ENCODE results near the gene CALB2.

Gene CALB2

DNA sequence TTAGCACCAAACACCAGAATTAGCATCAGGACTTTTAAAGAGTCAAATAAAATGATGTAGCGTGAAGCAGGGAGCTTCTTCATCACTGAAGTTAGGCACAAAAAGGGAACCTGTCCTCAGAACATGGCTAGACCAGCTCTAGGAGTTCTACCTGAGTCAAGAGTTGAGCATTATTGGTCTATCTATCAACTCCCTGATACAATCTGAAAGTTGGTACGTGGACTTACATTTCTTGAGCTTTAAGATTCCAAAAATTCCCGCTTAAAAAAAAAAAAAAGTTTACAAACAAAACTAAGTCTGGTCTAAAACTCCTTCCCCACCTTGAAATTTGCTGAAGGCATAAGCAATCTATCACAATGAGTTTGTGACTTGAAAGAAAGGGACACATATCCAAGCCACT lies 71.1 kb downstream of the CALB2 start:
- no peak for DNase-seq

DNA sequence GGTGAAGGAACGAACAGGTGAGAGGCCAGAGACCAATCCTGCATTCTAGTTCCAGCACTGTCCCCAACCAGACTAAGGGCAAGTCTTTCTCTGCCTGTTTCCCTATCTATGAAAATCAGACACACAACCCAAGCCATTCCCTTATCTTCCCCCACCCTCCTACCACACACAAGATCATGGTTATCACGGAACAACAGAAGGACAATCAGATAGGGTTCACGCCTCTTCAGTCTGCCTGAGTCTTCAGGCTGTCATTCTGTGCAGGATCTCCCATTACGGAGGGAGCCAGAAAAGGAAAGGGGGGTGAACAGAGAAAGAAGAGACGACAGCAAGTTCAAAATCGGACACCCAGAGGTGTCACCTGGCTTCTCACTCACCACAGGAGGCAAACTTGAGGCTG lies 72.2 kb downstream of the CALB2 start:
- DNase-seq = no peak

DNA sequence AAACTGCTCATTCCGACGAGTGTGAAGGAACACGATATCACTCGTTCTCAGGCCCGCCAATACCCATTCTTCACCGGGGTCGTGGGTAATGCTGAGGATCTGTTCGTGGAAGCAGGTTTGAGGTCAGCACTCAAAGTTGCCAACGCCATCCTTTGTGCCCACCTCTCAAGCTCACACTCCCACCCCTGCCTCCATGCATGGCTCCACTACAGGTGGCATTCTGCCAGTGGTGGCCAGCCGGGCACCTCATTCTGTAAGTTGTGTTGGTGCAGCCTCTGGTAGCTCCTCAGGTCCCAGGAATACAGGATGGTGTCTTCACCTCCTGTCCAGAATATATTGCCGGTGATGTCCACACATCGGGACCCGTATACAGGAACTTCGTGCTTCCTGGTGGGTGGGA lies 72.7 kb downstream of the CALB2 start:
- DNase-seq = no peak

DNA sequence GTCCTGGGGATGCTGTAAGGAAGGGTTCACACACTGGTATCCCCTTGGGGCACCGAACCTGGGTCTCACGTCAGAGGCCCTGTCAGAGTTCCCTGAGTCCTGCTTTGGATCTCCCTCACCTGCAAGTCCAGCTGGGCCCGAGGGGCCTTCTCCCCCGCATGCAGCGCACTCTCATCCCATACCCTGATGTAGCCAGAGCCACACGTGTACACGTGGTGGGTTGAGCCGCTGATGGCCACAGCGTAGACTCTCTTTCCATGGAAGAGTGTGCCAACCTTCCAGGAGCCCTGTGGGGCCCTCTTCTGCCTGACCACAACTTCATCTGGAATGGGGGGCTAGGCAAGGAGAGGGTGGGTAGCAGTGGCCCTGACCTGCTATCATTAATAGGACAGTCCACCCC lies 73.5 kb downstream of the CALB2 start:
- DNase-seq = no peak

DNA sequence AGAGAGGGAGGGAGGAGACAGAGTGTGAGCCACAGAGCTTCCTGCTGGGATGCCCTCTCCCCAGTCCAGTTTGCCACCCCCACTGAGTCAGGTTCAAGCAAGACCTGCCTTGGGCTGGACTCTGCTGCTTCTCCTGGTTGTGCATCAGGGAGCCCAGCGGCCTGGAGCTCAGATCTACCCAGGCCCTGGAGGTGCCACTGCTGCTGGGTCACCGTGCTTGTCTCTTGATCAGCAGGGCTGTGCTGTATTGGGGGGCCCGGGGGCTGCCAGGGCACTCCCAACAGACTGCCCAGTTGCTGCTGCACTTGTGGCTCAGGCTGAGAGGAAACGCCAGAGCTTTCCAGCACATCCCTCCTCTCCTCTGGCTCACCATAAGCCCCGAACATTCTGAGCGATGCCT lies 74.4 kb downstream of the CALB2 start:
- DNase-seq = no peak

DNA sequence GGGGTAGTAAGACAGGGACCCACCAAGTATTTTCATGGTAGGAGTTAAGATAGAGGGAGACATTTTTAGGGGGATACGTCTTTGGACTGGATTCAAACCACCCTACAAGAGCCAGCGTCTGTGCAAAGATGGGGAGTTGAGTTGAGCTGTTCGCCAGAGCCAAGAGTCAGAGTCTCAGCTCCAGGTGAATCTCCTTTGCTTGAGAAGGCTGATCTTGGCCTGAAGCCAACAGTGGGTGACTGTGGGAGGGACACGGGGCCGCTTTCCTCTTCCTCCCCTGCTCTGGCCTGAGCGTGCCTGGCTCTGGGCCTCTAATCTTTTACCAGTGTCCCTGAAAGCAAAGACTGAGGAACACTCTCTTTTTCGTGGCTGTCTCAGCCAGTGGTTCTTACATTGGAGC lies 78.0 kb downstream of the CALB2 start:
- DNase-seq = no peak

DNA sequence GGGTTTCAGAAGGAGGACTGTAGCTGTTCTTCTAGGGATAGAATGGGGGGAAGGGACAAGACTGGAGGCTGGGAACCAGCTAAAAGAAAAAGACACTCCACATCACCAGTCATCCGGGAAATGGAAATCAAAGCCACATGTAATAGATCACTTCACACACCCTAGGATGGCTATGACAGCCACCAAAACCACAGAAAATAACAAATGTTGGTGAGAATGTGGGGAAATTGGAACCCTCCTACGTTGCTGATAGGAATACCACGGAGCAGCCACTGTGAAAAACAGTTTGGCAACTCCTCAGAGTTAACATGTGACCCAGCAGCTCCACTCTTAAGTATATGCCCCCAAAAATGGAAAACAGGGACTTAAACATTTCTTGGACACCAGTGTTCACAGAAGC lies 81.0 kb downstream of the CALB2 start:
- no peak for DNase-seq

Measured in activated CD4-positive, alpha-beta T cell treated with anti-CD3 and anti-CD28 coated beads, Interleukin-2, amount 50 U/mL, for 48 hours (primary cell).